GM19467 (cell line): Measurements from ENCODE around the gene PPP1R16B.

Experiments used
- ATAC-seq: cut with Tn5 transposase; IDR thresholded peaks from one replicate; pipeline ENCODE4 v1.9.1; 2021; ENCODE audit warnings: mild to moderate bottlenecking, moderate library complexity; ENCODE audit not compliant: unreplicated experiment

The PPP1R16B gene

DNA sequence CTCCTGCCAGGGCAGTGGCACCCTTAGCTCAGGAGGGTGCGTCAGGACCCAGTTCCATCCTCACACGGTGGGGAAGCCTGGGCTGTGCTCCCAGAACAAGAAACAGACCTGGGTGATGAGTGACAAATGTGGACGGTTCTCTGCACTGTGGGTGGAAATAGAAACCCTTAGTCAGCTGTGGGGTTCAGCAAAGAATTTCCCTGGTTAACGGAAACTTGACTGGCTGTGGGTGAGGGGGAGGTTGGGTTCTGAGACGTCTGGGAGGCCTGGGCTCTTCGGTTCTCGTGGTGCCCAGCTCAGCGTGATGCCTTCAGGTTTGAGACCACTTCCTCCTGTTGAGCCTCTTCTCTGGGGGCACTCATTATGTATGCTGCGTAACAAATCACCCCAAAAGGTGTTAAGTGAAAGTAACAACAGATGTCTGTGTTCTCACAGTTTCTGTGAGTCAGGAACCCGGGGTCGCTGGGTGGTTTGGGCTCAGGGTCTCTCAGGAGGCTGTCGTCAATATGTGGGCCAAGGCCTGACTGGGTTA is 67.6 kb downstream of the PPP1R16B start:
- ATAC-seq: peak; percentile 46

DNA sequence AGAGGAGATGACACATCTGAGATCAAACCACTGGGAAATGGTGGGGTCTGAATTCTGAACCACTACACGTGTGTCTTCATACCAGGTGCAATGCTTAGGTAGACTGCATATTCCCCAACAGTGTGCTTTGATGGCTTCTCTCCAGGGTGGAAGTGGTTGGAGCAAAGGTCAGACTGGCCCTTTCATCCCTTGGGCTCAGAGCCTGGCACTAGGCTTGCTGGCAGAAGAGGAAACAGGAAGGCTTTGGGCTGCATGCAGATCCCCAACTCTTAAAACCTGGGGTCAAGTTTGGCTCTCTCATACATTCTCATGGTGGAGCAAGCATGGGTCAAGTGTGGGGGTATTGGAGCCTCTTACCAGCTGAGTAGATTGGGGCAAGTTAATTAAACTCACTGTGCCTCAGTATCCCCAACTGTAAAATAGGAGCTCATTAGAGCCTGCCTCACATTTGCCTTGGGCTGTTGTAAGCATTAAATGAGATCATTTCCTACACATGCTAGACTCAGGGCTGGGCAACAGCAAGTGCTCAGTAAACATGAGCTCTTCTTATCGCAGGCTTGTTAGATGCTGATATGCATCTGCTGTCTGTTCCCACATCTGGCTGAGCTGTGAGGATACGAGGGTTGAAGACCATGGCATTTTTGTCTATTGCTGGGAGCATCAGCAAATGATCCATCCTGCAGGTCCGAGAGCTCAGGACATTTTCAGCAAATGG is 69.1 kb downstream of the PPP1R16B start:
- ATAC-seq: no peak

DNA sequence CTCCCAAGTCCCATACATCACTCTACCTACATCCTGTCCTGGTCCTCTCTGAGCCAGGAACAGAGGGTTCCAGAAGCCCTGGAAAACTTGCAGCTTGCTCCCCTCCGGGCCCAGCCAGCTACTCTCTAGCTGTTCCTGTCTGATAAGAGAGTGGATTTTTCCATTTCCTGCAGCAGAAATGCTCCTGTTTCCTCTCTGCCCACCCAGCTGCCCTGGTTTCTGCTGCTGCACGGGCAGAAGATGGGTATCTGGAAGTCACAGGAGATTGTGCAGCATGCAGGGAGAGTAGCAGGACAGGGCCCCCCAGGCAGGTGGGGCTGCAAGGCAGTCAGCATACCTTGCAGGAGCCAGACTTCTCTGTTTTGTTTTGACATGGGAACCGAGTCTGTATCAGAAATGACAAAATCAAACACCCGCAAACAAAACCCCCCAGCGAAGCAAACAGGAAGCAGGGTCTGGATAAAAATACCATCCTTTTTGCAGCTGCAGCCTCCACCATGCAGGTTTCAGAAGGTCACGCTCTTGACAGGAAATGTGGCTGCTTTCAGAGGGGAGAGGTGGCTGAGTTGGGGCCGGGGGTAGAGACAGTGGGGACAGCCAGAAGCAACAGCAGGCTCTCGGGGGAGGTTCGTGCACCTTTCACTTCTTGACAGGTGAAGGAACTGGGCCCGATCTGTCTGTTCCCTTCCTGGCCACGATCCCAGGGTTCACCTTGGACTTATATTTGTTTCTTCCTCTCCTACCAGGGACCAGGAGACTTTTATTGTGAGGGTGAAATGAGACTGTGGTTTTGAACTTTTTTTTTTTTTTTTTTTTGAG is 69.9 kb downstream of the PPP1R16B start:
- peak; percentile 49 for ATAC-seq

DNA sequence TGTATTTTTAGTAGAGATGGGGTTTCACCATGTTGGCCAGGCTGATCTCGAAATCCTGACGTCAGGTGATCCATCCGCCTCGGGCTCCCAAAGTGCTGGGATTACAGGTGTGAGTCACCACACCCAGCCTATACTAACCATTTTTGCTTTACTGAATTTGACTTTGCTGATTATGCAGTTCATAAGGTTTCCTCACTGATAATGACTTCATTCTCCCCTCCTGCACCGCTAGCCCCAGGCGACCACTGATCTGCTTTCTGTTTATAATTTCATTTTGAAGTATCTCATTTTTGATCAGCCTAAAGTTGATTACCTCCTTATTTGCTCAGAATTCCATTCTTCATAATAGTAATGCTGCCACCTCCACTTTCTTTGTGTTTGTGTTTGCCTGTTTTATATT is 72.0 kb downstream of the PPP1R16B start:
- ATAC-seq: no peak

DNA sequence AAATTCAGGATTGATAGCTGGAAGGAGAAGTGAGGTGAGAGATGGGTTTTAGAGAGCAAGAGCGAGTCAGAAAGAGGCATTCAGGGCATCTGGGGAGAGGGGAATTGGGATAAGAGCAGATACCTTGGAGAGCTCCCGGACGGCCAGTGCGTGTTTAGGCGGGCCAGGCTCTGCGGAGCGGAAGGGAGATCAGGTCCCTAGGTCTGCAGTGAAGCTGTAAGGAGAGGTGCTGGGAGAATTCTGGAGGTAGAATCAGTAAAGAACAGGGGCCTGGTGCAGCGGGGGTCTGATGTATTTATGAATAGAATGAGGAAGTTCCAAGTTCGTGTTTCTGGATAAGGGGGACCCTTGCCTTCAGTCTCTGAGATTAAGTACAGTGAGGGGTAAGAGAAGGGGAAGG is 73.4 kb downstream of the PPP1R16B start:
- no peak for ATAC-seq

DNA sequence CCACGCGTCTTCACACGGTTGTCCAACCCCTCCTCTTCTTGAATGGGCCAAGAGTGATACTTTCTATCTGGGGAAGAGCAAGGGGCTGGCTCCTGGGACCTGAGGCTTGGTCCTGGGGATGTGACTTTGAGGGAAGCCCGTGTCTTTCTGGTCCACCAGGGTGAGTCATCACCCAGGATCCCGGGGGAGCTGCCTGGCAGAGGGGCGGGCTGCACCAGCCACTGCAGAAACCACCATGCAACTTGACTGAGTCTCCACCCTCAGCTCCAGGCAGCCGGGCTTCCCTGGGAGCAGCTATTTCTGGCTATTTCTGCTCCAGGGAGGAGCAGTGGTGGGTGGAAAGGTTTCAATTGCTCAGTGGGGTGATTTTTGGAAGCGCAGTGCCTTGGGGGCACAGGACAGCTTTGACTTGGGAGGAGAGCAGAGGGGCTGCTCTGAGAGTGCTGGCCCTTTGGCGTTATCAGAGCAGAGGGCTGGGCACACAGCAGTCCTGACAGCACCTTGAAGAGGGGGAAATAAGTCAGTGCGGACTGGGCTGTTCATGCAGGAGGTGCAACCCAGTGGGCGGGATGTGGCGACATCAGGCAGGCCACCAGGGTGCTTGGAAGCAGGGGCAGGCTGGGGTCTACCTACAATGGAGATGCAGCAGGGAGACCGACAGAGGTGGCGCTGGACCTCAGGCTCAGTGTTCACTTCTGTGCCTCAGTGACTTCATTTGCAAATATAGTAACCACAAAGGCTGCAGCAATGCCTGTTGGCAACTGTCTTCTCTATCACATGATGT is 75.6 kb downstream of the PPP1R16B start:
- ATAC-seq: no peak

DNA sequence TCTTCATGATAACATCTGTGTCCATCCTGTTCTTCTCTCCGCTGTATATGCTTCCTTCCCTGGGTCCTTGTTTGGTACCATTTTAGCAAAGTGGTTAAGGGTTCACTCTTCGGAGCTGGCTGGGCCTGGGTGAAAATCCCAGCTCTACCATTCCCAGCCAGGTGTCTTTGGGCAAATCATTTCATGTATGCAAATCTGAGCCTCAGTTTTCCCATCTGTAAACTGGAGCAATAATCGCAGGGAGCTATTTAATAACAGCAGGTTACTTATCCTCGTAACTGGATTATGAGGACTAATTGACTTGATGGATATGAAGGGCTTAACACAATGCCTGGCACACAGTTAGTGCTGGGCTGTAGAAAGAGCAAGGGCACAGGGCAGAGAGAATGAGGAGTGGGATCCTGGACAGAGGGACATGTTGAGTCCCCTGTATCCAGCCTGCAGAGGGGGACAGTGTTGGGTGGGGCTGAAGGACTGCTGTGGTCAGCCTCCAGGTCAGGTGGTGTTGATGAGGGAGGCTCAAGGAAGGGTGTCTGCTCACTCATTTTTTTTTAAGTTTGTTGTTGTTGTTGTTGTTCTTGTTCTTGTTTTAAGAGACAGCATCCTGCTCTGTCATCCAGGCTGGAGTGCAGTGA is 76.4 kb downstream of the PPP1R16B start:
- no peak for ATAC-seq

DNA sequence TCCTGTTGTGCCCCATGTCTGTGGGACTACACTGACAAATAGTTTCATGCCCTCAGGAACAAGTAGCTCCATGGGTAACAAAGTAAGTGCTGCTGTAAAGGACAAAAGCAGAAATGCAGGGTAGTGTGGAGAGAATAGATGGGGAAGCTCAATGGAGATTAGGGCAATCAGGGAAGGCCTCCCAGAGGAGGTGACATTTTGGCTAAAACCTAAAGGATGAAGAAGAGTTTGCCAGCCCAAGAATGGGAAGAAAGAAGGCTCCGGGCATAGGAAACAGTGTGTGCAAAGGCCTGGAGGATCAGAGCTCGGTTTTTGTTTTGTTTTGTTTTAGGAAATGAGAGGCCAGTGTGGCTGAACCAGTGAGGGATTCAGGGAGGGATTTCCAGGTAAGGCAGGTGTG is 77.1 kb downstream of the PPP1R16B start:
- no peak for ATAC-seq

DNA sequence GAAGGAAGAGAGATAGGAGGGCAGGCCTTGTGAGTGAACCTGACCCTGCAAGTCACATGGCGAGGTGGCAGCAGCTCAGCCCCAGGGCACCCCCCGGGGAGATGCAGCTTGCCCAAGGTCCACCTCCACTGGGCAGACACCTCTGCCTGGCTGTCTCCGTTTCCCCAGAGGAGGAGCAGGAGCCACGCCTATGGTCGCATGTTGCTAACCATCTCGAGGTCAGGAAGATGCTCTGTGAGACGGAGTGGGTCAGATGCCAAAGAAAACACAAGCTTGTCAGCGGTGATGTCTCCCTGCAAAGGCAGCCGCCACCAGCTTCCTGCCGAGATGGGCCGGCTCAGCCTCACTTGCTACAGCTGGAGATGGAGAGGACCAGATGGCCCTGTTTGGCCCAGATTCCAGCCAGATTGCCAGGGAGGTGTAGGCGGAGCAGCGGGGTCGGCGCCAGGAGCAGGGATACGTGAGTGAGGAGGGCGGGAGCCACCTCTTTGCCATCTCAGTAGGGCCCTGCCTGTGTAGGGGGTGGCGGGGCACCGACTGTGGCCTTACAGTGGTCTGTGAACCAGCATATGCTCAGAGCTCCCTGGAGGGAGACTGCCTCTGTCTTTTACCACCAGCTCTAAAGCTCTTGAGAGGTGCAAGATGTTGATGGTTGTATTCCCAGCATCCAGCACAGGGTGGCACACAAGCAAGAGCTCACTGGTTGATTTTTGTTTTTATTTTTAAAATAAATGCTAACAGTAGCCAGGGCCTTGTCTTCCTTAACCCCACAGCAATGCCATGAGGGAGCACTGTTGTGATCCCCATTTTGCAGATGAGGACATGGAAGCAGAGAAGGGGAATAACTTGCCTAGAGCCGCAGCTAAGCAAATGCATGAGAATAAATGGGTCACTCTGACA is 77.8 kb downstream of the PPP1R16B start:
- no peak for ATAC-seq

DNA sequence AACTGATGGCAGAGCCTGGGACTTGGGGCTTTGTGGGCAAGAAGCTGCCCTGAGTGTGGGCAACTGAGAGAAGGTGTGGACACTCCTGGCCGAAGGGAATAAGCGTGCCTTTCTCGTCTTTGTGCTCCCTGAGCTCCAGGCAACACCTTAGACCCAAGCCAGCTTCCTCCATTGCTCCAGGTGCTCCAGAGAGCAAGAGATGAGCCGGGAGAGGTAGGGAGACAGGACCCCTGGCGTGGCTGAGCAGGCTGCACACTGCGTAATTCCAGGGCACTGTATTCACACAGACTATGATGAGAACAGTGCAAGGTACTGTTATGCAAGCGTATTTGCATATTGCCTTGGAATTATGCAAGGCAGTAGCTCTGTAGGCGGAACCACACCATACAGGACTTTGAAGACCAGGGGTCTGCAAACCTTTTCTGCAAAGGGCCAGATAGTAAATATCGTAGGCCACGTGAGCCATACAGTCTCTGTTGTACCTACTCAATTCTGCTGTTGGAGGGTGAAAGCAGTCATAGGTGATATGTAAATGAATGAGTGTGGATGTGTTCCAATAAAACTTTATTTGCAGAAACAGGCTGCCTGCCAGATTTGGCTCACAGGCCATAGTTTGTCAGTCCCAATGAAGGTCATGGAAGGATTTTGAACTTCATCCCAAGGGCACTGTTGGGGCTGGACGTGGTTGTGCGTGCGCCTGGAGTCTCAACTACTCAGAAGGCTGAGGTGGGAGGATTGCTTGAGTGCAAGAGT is 78.7 kb downstream of the PPP1R16B start:
- no peak for ATAC-seq

DNA sequence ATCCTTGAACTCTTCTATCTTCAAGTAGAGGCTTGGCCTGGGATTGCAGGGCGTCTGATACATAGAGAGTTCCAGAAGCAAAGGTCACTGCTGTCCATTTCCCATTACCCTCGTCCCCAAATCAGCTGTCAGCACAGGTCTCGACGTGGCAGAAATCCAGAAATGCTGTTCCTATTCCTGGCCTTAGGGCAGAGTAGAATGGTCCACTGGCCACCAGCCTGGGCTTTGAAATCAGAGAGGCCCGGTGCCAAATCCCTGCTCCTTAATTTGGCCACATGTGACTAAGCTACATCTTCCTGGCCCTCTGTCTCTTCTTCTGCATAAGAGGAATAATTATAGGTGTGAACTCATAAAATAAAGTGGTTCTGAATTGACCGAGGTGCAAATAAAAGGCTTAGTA is 79.9 kb downstream of the PPP1R16B start:
- no peak for ATAC-seq

DNA sequence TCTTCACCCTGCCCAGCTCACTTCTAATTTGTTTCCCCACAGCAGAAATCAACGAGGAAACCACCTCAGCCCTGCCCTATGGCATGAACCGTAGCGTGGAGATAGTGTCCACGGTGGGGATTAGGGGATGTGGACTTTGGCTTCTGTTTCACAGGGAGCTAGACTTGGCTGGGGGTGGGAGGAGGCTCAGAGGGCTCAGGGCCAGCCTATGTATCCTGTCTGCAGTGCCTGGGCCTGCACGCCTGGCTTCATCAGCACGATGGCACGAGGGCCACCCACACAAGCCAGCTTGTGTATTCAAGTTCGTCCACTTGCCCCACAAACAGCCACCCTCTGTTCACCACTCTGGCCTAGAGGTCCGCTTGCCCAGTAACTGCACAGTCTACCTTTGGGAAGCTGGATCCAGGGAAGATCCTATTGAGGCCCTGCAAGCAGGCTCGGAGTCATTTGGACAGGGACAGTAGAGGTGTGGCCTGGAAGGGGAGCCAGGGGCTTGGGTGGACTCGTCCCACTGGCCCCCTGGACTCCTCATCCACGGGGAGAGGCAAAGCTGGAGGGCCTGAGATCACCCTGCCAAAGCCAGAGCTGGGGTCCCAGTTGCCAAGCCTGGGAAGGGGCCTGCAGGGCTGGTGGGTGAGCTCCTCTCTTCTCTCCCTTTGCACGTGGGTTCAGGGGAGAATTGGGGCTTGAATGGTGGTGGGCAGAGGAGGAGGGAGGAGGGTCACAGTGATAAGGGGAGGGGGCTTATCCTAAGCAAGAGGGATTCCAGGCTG is 82.7 kb downstream of the PPP1R16B start:
- ATAC-seq: no peak

DNA sequence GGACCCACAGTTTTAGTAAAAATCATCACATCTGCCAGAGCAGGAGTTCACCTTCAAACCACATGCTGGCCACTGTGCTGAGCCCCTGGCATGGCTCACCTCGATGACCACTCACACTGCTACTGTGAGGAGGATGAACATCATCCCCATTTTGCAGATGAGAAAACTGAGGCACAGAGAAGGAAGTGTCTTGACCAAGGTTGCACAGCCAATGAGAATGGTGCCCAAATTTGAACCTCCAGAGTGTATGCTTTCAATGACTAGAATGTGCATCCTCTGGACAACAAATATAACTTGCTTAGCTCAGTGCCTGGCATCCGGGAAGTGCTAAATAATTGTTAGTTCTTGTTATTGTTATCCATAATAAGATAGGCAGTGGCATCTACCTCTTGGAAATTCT is 83.6 kb downstream of the PPP1R16B start:
- no peak for ATAC-seq

DNA sequence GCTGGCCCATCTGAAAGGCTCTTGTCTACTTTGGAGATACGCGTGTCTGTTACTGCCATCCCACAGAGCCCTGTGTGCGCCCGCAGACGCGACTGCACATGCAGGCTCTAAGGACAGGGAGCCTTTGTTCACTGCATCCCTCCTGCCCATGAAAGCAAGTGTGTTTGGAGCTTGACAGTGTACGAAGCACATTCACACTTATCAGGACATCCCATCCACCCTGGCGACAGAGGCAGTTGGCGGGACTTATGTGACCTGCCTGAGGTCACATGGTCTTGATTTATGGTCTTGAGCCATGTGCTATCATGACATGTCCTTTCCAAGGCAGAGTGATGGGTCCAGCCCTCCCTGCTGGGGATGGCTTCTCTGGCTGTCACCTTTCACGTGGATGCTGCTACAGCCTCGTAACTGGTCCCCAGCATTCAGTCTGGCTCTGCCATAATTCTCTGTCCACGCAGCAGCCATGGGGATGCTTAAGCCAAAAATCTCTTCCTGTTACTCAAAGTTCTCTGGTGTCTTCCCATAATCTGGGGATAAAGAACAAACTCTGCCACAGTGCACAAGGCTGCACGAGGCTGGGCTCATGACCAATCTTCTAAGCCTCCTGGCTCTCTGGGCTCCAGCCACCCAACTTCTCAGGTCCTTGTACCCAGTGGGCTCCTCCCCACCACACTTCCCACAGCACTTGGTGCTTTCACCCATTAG is 84.4 kb downstream of the PPP1R16B start:
- ATAC-seq: no peak

DNA sequence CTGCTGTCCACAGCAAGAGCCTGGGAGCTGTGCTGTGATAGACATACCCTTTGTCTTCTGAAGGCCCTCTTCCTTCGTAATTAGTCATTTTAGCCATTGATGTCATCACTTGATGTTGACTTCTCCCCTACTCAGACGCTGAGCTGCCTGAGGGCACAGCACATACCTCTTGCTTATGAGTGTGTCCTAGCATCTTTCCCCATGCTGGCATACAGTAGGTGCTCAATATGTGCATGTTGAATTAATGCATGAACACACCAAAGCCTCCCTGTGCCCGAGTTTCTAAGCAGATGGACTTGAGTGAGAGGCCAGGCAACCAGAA is 85.0 kb downstream of the PPP1R16B start:
- no peak for ATAC-seq

DNA sequence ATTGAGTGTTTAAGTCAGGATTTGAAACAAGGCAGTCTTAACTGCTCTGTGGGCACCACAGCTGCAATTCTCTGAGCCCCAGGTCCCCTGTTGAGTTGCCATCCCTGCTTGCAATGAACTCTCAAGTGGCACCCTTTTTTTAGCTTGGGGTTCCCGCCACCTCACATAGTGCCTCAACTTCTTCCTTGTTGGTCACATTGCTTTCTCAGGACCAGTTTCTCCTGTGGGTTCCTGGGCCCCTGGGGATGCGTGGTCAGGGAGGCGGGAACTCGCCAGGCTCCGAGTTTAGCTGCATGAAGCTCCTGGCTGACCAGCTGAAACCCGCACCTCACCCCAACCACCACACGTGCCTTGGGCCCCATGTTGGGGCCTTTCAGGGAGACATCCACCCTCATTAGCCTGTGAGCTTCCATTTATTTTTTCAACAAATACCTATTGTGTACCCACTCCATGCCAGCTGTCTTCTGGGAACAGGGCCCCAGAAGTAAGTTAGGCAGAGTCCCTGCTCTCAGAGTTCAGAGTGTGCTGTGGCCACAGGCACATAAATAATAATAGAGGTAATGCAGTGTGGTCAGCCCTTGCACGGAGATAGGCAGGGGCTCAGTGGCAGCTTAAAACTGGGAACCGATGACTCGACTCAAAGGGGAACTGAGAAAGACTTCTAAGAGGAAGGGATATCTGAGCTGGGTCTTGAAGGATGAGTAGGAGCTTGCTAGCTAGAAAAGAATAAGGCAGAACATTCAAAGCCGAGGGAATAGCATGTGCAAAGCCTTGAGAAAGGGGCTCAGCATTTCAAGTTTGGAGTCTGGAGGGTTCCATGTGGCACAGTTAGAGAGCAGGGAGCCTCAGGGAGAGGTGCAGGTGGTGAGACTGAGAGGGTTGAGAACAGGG is 86.8 kb downstream of the PPP1R16B start:
- peak; percentile 54 for ATAC-seq

DNA sequence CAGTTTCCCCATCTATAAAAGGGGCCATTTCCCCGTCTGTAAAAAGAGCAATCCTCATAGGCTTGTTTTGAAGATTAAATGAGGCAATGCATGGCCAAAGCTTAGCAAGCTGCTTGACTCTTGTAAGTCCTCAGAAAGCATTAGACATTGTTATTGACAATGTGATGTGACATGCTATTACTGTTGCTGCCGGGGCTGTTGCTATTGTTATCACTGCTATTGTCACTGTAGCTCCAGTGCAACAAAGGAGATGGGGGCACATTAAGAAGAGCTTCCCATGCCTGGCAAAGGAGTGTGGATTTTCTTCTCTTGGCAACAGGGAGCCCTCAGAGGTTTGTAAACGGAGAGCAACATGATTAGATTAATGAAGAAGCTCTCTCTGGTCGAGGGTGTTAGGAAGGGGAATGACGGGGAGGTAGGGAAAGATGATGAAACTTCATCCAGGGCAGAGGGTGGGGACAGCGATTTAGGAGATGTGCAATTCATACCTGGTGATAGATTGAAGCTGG is 87.6 kb downstream of the PPP1R16B start:
- ATAC-seq: no peak
